C4-2B (cell line): ENCODE data around the gene ACTR6.
A peak's percentile ranks its signal among the peaks of the same experiment; 100 is the strongest.

Experiments
- H3K27ac ChIP-seq: fragments of 450-650 bp; 2 replicates; pipeline ENCODE4 v1.5.1; 2017
- ZFX ChIP-seq: fragments of 450-650 bp; IDR thresholded peaks from 2 replicates; pipeline ENCODE4 v1.6.1; 2017
- TF ChIP-seq, protein P1 (sequence below): fragments of 450-650 bp; conservative IDR thresholded peaks from 2 replicates; pipeline ENCODE4 v1.5.1; 2017; ENCODE audit warnings: mild to moderate bottlenecking

Gene ACTR6

DNA sequence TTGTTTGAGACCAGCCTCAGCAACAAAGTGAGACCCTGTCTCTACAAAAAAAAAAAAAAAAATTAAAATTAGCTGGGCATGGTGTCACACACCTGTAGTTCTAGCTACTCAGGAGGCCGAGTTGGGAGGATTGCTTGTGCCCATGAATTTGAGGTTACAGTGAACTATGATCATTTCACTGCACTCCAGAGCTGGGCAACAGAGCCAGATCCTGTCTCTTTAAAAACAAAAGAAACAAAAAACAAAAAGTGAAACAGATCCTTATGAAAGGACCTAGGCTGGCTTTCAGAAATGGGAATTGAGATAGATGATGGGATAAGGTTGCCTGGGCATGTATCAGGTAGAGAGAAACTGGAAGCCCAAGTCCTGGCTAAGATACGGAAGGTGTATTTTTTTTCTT lies 13.9 kb downstream of the ACTR6 start:
- TF ChIP-seq, protein P1, sequence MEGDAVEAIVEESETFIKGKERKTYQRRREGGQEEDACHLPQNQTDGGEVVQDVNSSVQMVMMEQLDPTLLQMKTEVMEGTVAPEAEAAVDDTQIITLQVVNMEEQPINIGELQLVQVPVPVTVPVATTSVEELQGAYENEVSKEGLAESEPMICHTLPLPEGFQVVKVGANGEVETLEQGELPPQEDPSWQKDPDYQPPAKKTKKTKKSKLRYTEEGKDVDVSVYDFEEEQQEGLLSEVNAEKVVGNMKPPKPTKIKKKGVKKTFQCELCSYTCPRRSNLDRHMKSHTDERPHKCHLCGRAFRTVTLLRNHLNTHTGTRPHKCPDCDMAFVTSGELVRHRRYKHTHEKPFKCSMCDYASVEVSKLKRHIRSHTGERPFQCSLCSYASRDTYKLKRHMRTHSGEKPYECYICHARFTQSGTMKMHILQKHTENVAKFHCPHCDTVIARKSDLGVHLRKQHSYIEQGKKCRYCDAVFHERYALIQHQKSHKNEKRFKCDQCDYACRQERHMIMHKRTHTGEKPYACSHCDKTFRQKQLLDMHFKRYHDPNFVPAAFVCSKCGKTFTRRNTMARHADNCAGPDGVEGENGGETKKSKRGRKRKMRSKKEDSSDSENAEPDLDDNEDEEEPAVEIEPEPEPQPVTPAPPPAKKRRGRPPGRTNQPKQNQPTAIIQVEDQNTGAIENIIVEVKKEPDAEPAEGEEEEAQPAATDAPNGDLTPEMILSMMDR: no peak
- no peak for TF ChIP-seq ZFX
- no peak overlapping the region for H3K27ac ChIP-seq

DNA sequence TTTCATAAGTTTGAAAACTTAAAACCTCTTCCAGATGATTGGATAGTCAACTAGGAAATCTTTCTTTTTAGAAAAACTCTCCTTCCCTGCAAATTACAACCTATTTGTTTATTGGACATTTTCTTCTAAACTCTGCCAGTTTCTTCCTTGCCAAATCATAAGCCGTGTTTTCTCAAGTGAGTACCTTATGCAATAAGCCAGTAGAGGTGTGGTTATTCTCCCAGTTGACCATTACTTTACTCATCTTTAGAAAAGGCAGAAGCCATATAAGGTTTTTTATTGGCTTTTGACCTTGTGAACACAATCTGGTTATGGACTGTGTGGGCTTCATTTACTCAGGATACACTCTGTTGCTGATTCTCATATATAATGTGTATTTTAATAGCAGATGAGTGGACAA lies 14.6 kb downstream of the ACTR6 start:
- no peak for TF ChIP-seq ZFX
- TF ChIP-seq, protein P1: no peak
- no peak overlapping the region for H3K27ac ChIP-seq

DNA sequence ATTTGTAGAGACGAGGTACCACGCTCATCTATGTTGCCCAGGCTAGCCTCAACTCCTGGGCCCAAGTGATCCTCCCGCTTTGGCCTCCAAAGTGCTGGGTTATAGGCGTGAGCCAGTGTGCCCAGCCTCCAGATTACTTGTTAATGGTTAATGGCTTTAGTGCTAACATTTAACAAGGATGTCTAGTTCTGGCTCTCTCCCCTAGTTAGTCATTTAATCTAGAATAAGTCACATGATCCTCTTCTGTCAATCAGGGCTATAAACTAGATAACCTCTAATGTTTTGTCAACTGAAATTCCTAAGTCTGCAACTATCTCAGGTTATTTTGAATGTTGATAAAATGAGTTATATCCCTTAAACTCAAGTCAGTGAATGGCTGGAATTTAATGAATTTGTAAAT lies 15.7 kb downstream of the ACTR6 start:
- TF ChIP-seq ZFX: no peak
- TF ChIP-seq, protein P1: no peak
- H3K27ac ChIP-seq: no peak overlapping the region

DNA sequence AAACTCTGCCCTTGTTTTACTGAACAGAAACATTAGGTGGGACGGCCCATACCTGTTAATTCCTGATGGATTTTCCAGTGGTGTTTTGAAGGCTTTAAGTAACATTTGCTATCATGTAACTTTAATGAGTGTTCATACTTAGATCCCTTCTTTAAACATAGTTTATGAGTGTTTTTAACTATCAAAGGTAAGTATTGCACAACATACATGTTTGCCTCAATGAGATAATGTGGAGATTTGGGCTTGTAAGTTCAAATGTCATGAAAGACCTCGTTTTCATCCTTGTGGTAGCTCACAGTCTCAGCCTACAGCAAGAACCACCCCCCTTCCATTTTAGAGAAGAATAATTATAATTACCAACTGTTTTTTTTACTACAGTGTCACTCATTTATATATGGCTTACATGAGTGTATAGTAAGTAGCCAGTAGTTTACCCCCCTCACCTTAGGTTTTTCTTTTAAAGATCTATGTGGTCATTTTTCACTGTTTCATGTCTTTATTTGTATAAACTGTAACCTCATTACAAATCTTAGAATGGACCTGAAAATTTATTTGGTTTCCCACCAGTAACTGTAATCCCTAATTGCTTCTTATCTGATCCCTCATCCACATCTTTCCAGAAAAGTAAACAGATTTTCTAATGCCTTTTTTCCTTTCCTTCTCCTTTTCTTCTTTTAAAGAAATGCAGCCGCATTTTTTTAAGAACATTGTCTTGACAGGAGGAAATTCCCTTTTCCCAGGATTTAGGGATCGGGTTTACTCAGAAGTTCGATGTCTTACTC lies 18.9 kb downstream of the ACTR6 start:
- TF ChIP-seq ZFX: no peak
- H3K27ac ChIP-seq: no peak overlapping the region

DNA sequence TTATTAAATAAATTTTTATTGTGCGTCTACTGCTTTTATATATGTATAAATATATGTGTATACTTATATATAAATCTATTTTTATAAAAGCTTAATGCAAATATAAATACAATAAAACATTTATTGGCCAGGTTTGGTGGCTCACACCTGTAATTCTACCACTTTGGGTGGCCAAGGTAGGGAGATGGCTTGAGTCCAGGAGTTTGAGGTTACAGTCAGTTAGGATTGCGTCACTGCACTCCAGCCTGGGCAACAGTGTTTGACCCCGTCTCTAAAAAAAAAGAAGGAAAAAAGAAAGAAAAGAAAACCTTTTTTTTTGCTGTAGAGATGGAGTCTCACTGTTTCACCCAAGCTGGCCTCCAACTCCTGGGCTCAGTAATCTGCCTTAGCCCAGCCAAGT lies 20.9 kb downstream of the ACTR6 start:
- TF ChIP-seq, protein P1: no peak
- no peak for TF ChIP-seq ZFX

DNA sequence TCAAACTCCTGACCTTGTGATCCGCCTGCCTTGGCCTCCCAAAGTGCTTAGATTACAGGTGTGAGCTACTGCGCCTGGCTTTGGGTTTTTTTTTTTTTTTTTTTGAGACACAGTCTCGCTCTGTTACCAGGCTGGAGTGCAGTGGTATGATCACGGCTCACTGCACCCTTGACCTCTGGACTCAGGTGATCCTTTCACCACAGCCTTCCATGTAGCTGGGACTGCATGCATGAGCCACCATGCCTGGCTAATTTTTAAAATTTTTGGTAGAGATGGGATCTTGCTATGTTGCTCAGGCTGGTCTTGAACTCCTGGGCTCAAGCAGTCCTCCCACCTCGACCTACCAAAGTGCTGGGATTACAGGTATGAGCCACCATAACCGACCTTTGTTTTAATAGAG lies 21.6 kb downstream of the ACTR6 start:
- H3K27ac ChIP-seq: peak overlapping the region; percentile 46; the same call in 1 of the 2 replicates

More for the DNA sequence above, 20.9 kb downstream of the ACTR6 start:
- peak overlapping the region; percentile 46; the same call in 1 of the 2 replicates for H3K27ac ChIP-seq

DNA sequence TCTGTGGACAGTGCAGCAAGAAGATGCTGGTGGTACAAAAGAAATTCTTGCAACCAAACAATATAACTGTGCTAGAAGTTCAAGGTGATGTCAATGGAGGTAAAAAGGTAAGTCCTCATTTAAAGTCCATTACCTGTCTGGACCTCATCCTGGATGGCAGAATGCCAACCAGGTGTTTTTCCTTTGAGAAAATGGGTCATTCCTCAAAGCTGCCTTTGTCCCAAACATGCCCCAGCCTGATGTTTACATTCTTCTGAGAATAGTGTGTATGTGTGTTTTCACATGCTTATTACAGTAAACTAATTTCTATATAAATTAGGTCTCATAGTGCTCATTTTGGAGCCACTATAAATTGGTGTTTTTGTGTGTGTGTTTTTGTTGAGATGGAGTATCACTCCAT lies 24.9 kb downstream of the ACTR6 start:
- no peak overlapping the region for H3K27ac ChIP-seq

DNA sequence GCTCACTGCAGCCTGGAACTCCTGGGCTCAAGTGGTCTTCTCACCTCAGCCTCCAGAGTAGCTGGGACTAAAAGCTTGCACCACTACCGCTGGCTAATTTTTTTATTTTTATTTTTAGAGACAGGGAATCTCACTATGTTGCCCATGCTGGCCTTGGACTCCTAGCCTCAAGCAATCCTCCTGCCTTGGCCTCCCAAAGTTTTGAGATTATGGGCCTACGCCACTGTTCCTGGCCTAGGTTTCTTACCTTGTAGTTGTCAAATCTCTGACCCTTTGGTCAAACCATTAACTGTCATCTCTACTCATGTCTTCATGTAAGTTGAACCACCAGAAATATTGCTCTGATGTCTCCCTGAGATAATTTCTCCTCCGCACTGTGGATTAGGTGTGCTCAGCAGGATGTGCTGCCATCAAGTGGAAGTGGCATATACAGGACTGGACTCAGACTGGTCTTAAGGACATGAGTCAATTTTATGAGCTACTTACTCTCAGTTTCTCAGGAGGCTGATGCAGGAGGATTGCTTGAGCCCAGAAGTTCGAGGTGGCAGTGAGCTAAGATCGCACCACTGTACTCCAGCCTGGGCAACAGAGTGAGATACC lies 28.5 kb downstream of the ACTR6 start:
- peak overlapping the region; percentile 88 for H3K27ac ChIP-seq

More for the DNA sequence above, 24.9 kb downstream of the ACTR6 start:
- no peak for TF ChIP-seq ZFX
- TF ChIP-seq, protein P1: no peak

More for the DNA sequence above, 28.5 kb downstream of the ACTR6 start:
- TF ChIP-seq, protein P1: peak; percentile 60
- TF ChIP-seq ZFX: no peak
